Right cardiac atrium (tissue), 5 donors: ENCODE data around the gene PRKG1. TPM values are rescaled to one million over a fixed set of nuclear protein-coding genes. Genes with fewer than 3 reads are reported as not detected.

ENCODE experiments used
- ATAC-seq, 2 donors: fragments of 200-7000 bp; cut with Tn5 transposase; one replicate each; pipeline versions ENCODE4 v1.8.0 to v1.9.1; 2020; ENCODE audit warnings: moderate library complexity in 2 of 2, mild to moderate bottlenecking in 1 of 2
- DNase-seq, 3 donors: peaks; one replicate each; pipeline ENCODE4 v3.0.0-alpha.2; 2020
- H3K27ac ChIP-seq: one replicate; pipeline ENCODE4 v1.5.1; 2013; ENCODE audit warnings: mild to moderate bottlenecking, low read length, control low read depth, moderate library complexity
- H3K27me3 ChIP-seq: one replicate; pipeline ENCODE4 v1.6.1; 2013; ENCODE audit not compliant: control insufficient read depth, insufficient read depth
- H3K4me1 ChIP-seq: one replicate; pipeline ENCODE4 v1.6.1; 2013; ENCODE audit warnings: low read length; ENCODE audit not compliant: control insufficient read depth, insufficient read depth
- H3K4me3 ChIP-seq: one replicate; pipeline ENCODE4 v1.5.1; 2013; ENCODE audit warnings: low read length, control low read depth
- H3K9me3 ChIP-seq: one replicate; pipeline ENCODE4 v1.6.1; 2013; ENCODE audit warnings: low read length; ENCODE audit not compliant: control insufficient read depth
- WGBS: extraction: QIAGEN DNeasy Blood & Tissue Kit; methylation state at CpG from one replicate; pipeline ENCODE4 v1.1.7; 2013; 5-methylcytosine and 5-hydroxymethylcytosine counted together
- intact Hi-C, 4 donors: fragments of 100-400 bp; cut with DNase I; formaldehyde crosslinking; loops; one replicate each; pipeline versions ENCODE4 v1.11.0 to v1.14.0; 2022 to 2023
- polyA plus RNA-seq: library from polyadenylated mRNA; stranded (reverse); fragments of 200-250 nt; gene quantifications from one replicate; pipeline ENCODE4 v1.2.3, GENCODE V29; 2013
- total RNA-seq, 4 donors: library from RNA; stranded (reverse); fragmentation: NEBNext Ultra II Directional; extraction: Animal tissue kit (Norgen Biotek cat#: 25700); gene quantifications; one replicate each; pipeline ENCODE4 v1.2.1, GENCODE V29; 2021
- donor health status: healthy with polysubstance abuse.
- donor health status: DM: no; HTN: yes; CAD: no.
- donor health status: DM: no; HTN: no; CAD: no.
- donor health status: DM: no; HTN: yes; CAD: no; lungs with severe emphysema.
- donor health status: DM: yes; HTN: yes; CAD: no.

PRKG1 gene
- total and polyA plus RNA-seq, 5 donors: 16.6 to 49.9 (median 47.4) TPM

GRCh38 chr10:51792678-51793077 lies 718.4 kb downstream of the PRKG1 start:
- no peak overlapping the region for H3K4me3 ChIP-seq

GRCh38 chr10:51800121-51800520 lies 725.8 kb downstream of the PRKG1 start:
- no peak for ATAC-seq
- intact Hi-C loops: no loop called here
- WGBS: 83% methylated on average over 3 of the region's 3 CpGs
- Histone ChIP-seq H3K9me3 (no peaks in the 10 kb centered on the region), H3K27ac (no peak overlapping the region), H3K4me1 (no peaks in the 10 kb centered on the region), H3K4me3 (no peak overlapping the region), H3K27me3 (no peaks in the 10 kb centered on the region)
- no peak for DNase-seq

More at GRCh38 chr10:51792678-51793077, 718.4 kb downstream of the PRKG1 start:
- Histone ChIP-seq H3K27me3 (no peaks in the 10 kb centered on the region), H3K9me3 (no peaks in the 10 kb centered on the region), H3K4me1 (no peaks in the 10 kb centered on the region), H3K27ac (no peak overlapping the region)
- DNase-seq: no peak
- intact Hi-C loops: no loop called here
- ATAC-seq: no peak

- H3K9me3 ChIP-seq: no peaks in the 10 kb centered on the region
- 71% methylated on average over 4 of the region's 4 CpGs for WGBS
- no peaks in the 10 kb centered on the region for H3K4me1 ChIP-seq
- no peaks in the 10 kb centered on the region for H3K27me3 ChIP-seq
- H3K4me3 ChIP-seq: no peak overlapping the region
- intact Hi-C loops: no loop called here
- ATAC-seq: no peak
- DNase-seq: no peak
- no peak overlapping the region for H3K27ac ChIP-seq
Observed at GRCh38 chr10:51800725-51801424, 726.6 kb downstream of the PRKG1 start.

- Histone ChIP-seq H3K27me3 (no peaks in the 10 kb centered on the region), H3K4me3 (no peak overlapping the region), H3K9me3 (no peaks in the 10 kb centered on the region), H3K27ac (no peak overlapping the region), H3K4me1 (no peaks in the 10 kb centered on the region)
- no peak for ATAC-seq
- DNase-seq: no peak
- intact Hi-C loops: no loop called here
Observed at GRCh38 chr10:51802030-51802429, 727.7 kb downstream of the PRKG1 start.

- H3K4me1 ChIP-seq: no peaks in the 10 kb centered on the region
- H3K27ac ChIP-seq: no peak overlapping the region
- ATAC-seq (no peak), DNase-seq (no peak)
- H3K27me3 ChIP-seq: no peaks in the 10 kb centered on the region
- no peak overlapping the region for H3K4me3 ChIP-seq
- intact Hi-C loops: no loop called here
- H3K9me3 ChIP-seq: no peaks in the 10 kb centered on the region
- 78% methylated on average over 3 of the region's 3 CpGs for WGBS
Observed at GRCh38 chr10:51804866-51805265, 730.6 kb downstream of the PRKG1 start.

GRCh38 chr10:51806079-51806835 lies 732.0 kb downstream of the PRKG1 start:
- intact Hi-C loops: no loop called here
- no peak overlapping the region for H3K27ac ChIP-seq
- H3K27me3 ChIP-seq: no peaks in the 10 kb centered on the region
- 89% methylated on average over 5 of the region's 5 CpGs for WGBS
- DNase-seq (no peak), ATAC-seq (no peak)
- no peak overlapping the region for H3K4me3 ChIP-seq
- no peaks in the 10 kb centered on the region for H3K9me3 ChIP-seq
- H3K4me1 ChIP-seq: no peaks in the 10 kb centered on the region

- 85% methylated on average over 3 of the region's 3 CpGs for WGBS
Observed at GRCh38 chr10:51808187-51808586, 733.9 kb downstream of the PRKG1 start.

GRCh38 chr10:51815723-51816122 lies 741.4 kb downstream of the PRKG1 start:
- Histone ChIP-seq H3K27me3 (no peaks in the 10 kb centered on the region), H3K9me3 (no peaks in the 10 kb centered on the region), H3K27ac (no peak overlapping the region), H3K4me1 (no peaks in the 10 kb centered on the region), H3K4me3 (no peak overlapping the region)
- intact Hi-C loops: no loop called here
- WGBS: 86% methylated on average over 2 of the region's 2 CpGs
- ATAC-seq (no peak), DNase-seq (no peak)

More at GRCh38 chr10:51808187-51808586, 733.9 kb downstream of the PRKG1 start:
- no peaks in the 10 kb centered on the region for H3K9me3 ChIP-seq
- H3K4me3 ChIP-seq: no peak overlapping the region
- no peaks in the 10 kb centered on the region for H3K4me1 ChIP-seq
- DNase-seq: no peak
- H3K27ac ChIP-seq: no peak overlapping the region
- no peak for ATAC-seq
- intact Hi-C loops: no loop called here
- H3K27me3 ChIP-seq: no peaks in the 10 kb centered on the region

- H3K9me3 ChIP-seq: no peaks in the 10 kb centered on the region
- H3K4me1 ChIP-seq: no peaks in the 10 kb centered on the region
- intact Hi-C loops: no loop called here
- H3K27ac ChIP-seq: no peak overlapping the region
- ATAC-seq (no peak), DNase-seq (no peak)
- H3K27me3 ChIP-seq: no peaks in the 10 kb centered on the region
- no peak overlapping the region for H3K4me3 ChIP-seq
- WGBS: 59% methylated on average over 2 of the region's 2 CpGs
Observed at GRCh38 chr10:51821045-51821444, 746.8 kb downstream of the PRKG1 start.

GRCh38 chr10:51821745-51822144 lies 747.5 kb downstream of the PRKG1 start:
- no peaks in the 10 kb centered on the region for H3K27me3 ChIP-seq
- no peak overlapping the region for H3K4me3 ChIP-seq

GRCh38 chr10:51832652-51833383 lies 758.5 kb downstream of the PRKG1 start:
- intact Hi-C loops: no loop called here
- H3K4me1 ChIP-seq: peaks cover 1% of the 10 kb centered on the region
- H3K9me3 ChIP-seq: no peaks in the 10 kb centered on the region
- no peaks in the 10 kb centered on the region for H3K27me3 ChIP-seq
- H3K4me3 ChIP-seq: no peak overlapping the region
- ATAC-seq (no peak), DNase-seq (no peak)
- WGBS: 74% methylated on average over 7 of the region's 7 CpGs
- no peak overlapping the region for H3K27ac ChIP-seq

More at GRCh38 chr10:51821745-51822144, 747.5 kb downstream of the PRKG1 start:
- no peaks in the 10 kb centered on the region for H3K4me1 ChIP-seq
- no peak for DNase-seq
- no peak overlapping the region for H3K27ac ChIP-seq
- H3K9me3 ChIP-seq: no peaks in the 10 kb centered on the region
- intact Hi-C loops: no loop called here
- ATAC-seq: no peak
